ENCODE results near the gene CLN6. TPM values are rescaled to one million over a fixed set of nuclear protein-coding genes. Genes with fewer than 3 reads are reported as not detected.

Gene CLN6
- total and polyA plus RNA-seq, 9 of the 15 experiments (the other 6 are each of a cell fraction or from before 2014, with no cell fraction given) = 0.71 to 53.3 (median 39.3) TPM

DNA sequence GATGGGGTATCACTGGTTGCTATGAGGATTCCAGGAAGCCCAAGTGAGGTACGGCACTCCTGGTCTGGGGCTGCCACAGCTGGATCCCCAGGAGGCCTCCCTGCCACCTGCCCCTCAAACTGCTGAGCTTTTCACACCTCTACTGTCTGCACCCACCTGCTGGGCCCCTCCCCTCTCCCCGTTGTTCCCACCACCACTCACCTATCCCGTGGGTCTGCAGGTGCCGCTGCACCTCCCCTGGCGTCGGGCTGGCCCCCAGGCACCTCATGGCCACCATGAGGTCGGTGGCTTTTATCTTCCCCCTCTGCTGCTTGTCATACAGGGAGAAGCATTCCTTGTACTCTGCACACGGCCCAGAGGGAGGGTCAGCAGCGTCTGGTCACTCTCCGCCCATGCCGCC, 30.2 kb downstream of the CLN6 start:
- in situ Hi-C loops (cut with MboI) (no loop called here), intact Hi-C loops (cut with micrococcal nuclease) (no loop called here)
- H3K9me1 ChIP-seq (ENCODE audit: control insufficient read depth, insufficient read depth, low read length) = no peaks in the 10 kb centered on the region
- FAIRE-seq (no peak), ATAC-seq (no peak), DNase-seq (ENCODE audit: extremely low read depth in 1 of 4, low spot score in 3 of 4) (peak in 1 of 4 experiments; percentile 12)
- no peaks in the 10 kb centered on the region for H3K9me3 ChIP-seq (replicated peaks; ENCODE audit: control insufficient read depth, insufficient read depth, low read depth, low read length)
- BruUV-seq (replicated peaks) = no TSS peak
- TF ChIP-seq ESRRB (CRISPR knock-in tag; IDR thresholded peaks at IDR 0.05; ENCODE audit: borderline replicate concordance) (no peak), POLR2G (IDR thresholded peaks at IDR 0.05; ENCODE audit: low read depth, low read length) (peak; percentile 68)
- H3K79me2 ChIP-seq (ENCODE audit: control insufficient read depth, insufficient read depth, low read length) = peaks cover 11% of the 10 kb centered on the region; the same call in 2 of the 3 replicates
- H4K20me1 ChIP-seq (replicated peaks; ENCODE audit: control insufficient read depth, insufficient read depth, low read length) = no peaks in the 10 kb centered on the region
- H3K36me3 ChIP-seq (ENCODE audit: control insufficient read depth, insufficient read depth, low read length) = peaks cover 31% of the 10 kb centered on the region; the same call in 2 of the 3 replicates
- ChIA-PET CTCF (ENCODE audit: low intra/inter-chr PET ratio) (no interaction called here), POLR2A (interaction anchor here (0.6 to 0.9 kb wide), 2 partner anchors 13 to 19 kb away, joined by 3 read pairs; no protein-coding TSS in a partner anchor)
- H3K9ac ChIP-seq (ENCODE audit: insufficient read depth in 1 of 2, low read depth in 2 of 2, low read length in 2 of 2) = no peak overlapping the region
- H3K27me3 ChIP-seq (ENCODE audit: control insufficient read depth in 2 of 2, insufficient read depth in 2 of 2, low read length in 2 of 2) = no peaks in the 10 kb centered on the region
- WGBS (ENCODE audit: insufficient coverage, low coverage, missing lambda C conversion rate) = 61% methylated on average over 11 of the region's 11 CpGs
- H3K4me1 ChIP-seq (replicated peaks in 1 of 2; ENCODE audit: control insufficient read depth in 2 of 2, insufficient read depth in 2 of 2, low read length in 2 of 2) = peaks cover 0 to 19% of the 10 kb centered on the region in 2 experiments; a peak in 3 of 5 replicates
- no peak overlapping the region for H3K4me2 ChIP-seq (ENCODE audit: insufficient read depth, low read length)
- no peak overlapping the region for H3K4me3 ChIP-seq
- H2AFZ ChIP-seq (ENCODE audit: low read depth, low read length) = no peak overlapping the region
- no peak overlapping the region for H3K27ac ChIP-seq (ENCODE audit: extremely low read depth, low read depth, low read length)

DNA sequence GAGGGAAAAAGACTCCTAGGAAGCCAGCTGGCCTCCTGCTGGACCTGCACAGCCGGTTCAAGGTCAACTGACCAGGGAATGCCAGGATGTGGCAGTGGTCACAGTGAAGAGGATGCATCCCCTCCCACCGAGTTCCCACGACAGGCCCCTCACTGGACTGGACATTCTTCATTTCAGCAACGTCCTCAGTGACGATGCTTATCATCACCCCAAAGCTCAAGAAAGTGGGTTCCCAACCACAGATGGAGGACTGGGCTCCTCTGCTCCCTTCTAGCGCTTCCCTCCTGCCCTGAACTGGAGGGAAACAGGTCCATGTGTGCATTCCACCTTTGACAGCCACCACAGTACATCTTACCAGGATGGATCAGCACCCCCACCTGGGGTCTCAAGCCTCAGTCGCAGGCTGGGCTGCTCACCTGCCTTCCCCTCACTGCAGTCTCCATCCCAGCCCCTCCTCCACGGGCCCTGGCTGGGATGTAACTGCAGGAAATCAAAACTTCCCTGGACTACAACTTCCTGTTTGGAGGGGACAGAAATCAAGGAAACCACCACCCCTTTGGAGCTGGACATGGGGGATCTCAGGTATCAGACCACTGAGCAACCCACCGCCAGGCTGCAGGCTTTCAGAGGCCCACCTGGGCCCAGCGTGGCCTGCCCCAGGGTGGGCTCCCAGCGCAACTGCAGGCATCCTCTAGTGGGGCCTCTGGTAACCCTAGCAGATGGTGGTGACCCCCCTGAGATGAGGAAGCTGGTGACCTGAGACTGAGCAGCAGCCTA, 31.7 kb downstream of the CLN6 start:
- Histone ChIP-seq H3K4me2 (ENCODE audit: insufficient read depth, low read length) (no peak overlapping the region), H3K79me2 (ENCODE audit: control insufficient read depth, insufficient read depth, low read length) (peaks cover 6% of the 10 kb centered on the region; the same call in 1 of the 3 replicates), H3K4me1 (replicated peaks in 1 of 2; ENCODE audit: control insufficient read depth in 2 of 2, insufficient read depth in 2 of 2, low read length in 2 of 2) (peaks cover 0 to 19% of the 10 kb centered on the region in 2 experiments; a peak in 3 of 5 replicates), H3K9ac (ENCODE audit: insufficient read depth in 1 of 2, low read depth in 2 of 2, low read length in 2 of 2) (no peak overlapping the region), H2AFZ (ENCODE audit: low read depth, low read length) (no peak overlapping the region), H3K4me3 (no peak overlapping the region), H3K27ac (ENCODE audit: extremely low read depth, low read depth, low read length) (no peak overlapping the region), H3K9me3 (replicated peaks; ENCODE audit: control insufficient read depth, insufficient read depth, low read depth, low read length) (no peaks in the 10 kb centered on the region), H3K9me1 (ENCODE audit: control insufficient read depth, insufficient read depth, low read length) (no peaks in the 10 kb centered on the region), H3K27me3 (ENCODE audit: control insufficient read depth in 2 of 2, insufficient read depth in 2 of 2, low read length in 2 of 2) (no peaks in the 10 kb centered on the region), H4K20me1 (replicated peaks; ENCODE audit: control insufficient read depth, insufficient read depth, low read length) (no peaks in the 10 kb centered on the region), H3K36me3 (ENCODE audit: control insufficient read depth, insufficient read depth, low read length) (peaks cover 39% of the 10 kb centered on the region; the same call in 2 of the 3 replicates)
- intact Hi-C loops (cut with micrococcal nuclease) (no loop called here), in situ Hi-C loops (cut with MboI) (no loop called here)
- POLR2A ChIA-PET = interaction anchor here (0.8 kb wide), 1 partner anchor 12 kb away, joined by 3 read pairs; no protein-coding TSS in a partner anchor
- BruUV-seq (replicated peaks) = no TSS peak
- peak in 1 of 4 experiments; percentile 22 for DNase-seq (ENCODE audit: extremely low read depth in 1 of 4, low spot score in 3 of 4)
- FAIRE-seq = no peak
- WGBS (ENCODE audit: insufficient coverage, low coverage, missing lambda C conversion rate) = 88% methylated on average over 10 of the region's 11 CpGs
- CTCF ChIA-PET (ENCODE audit: low intra/inter-chr PET ratio) = no interaction called here
- TF ChIP-seq HNRNPLL (IDR thresholded peaks at IDR 0.05; ENCODE audit: low read depth, low read length, poor library complexity, severe bottlenecking) = no peak
- 0 out of 2 replicates have a peak, but pooled peaks have one; percentile 26 for TF ChIP-seq SUPT5H (IDR thresholded peaks at IDR 0.05)
- TF ChIP-seq POLR2G (IDR thresholded peaks at IDR 0.05; ENCODE audit: low read depth, low read length) = 0 out of 2 replicates have a peak, but pooled peaks have one; percentile 53
- TF ChIP-seq POLR2A (conservative IDR thresholded peaks at IDR 0.05) = peak; percentile 26; the same call in 1 of the 2 replicates
- no peak for ATAC-seq
